ENCODE data around the gene PALD1. TPM values are rescaled to one million over a fixed set of nuclear protein-coding genes. Genes with fewer than 3 reads are reported as not detected.

Gene PALD1
- total RNA-seq, 4 donors from 2014 or later: 1.4 to 5.2 (median 4.0) TPM

DNA sequence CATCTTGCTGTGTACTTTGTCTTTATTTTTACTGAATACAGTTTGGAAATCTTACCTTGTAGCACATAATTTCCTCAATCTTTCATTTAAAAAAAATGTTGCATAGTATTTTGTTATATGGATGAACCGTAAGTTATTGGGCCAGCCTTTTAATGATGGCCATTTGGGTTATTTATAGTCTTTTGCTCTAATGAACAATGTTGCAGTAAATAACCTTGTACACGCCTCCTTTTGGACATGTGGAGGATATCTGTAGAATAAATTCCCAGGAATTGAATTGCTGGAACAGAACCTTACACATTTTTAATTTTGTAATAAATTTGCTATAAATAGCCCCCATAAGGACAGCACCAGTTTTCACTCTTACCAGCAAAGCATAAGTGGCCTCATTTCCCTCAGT is 136.6 kb downstream of the PALD1 start:
- DNase-seq: no peak
- 88 to 95% methylated on average over 2 of the region's 2 CpGs for WGBS, 2 donors (ENCODE audit: low coverage in 1 of 2)
- H3K9me3 ChIP-seq: peaks cover 7 to 8% of the 10 kb centered on the region in 2 donors
- H3K36me3 ChIP-seq: no peaks in the 10 kb centered on the region
- H3K4me3 ChIP-seq: no peak overlapping the region
- intact Hi-C loops (cut with DNase I; ENCODE audit: low total_unique reads): no loop called here
- peaks cover 10% of the 10 kb centered on the region for H3K27me3 ChIP-seq
- H3K4me1 ChIP-seq: peaks cover 0 to 2% (median 0%) of the 10 kb centered on the region in 4 donors
- in situ Hi-C loops (cut with MboI; ENCODE audit: low pct_ligation_motif_present in 1 of 4, low pct_unique_long_range_greater_than_20kb in 1 of 4, low sequenced_read_pairs in 3 of 4): no loop called here
- no peak overlapping the region for H3K27ac ChIP-seq
- TF ChIP-seq, protein P1, sequence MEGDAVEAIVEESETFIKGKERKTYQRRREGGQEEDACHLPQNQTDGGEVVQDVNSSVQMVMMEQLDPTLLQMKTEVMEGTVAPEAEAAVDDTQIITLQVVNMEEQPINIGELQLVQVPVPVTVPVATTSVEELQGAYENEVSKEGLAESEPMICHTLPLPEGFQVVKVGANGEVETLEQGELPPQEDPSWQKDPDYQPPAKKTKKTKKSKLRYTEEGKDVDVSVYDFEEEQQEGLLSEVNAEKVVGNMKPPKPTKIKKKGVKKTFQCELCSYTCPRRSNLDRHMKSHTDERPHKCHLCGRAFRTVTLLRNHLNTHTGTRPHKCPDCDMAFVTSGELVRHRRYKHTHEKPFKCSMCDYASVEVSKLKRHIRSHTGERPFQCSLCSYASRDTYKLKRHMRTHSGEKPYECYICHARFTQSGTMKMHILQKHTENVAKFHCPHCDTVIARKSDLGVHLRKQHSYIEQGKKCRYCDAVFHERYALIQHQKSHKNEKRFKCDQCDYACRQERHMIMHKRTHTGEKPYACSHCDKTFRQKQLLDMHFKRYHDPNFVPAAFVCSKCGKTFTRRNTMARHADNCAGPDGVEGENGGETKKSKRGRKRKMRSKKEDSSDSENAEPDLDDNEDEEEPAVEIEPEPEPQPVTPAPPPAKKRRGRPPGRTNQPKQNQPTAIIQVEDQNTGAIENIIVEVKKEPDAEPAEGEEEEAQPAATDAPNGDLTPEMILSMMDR (IDR thresholded peaks at IDR 0.05): no peak
- TF ChIP-seq POLR2A (IDR thresholded peaks at IDR 0.05) (no peak), POLR2AphosphoS5 (IDR thresholded peaks at IDR 0.05) (no peak), EP300 (IDR thresholded peaks at IDR 0.05; ENCODE audit: low read depth) (no peak)

GRCh38 chr10:70615784-70616522 is 137.4 kb downstream of the PALD1 start:
- Histone ChIP-seq H3K27me3 (peaks cover 10% of the 10 kb centered on the region), H3K9me3 (peaks cover 9 to 11% of the 10 kb centered on the region in 2 donors), H3K36me3 (no peaks in the 10 kb centered on the region), H3K27ac (no peak overlapping the region), H3K4me3 (no peak overlapping the region), H3K4me1 (peaks cover 0 to 2% (median 0%) of the 10 kb centered on the region in 4 donors)
- intact Hi-C loops (cut with DNase I; ENCODE audit: low total_unique reads): no loop called here
- 64 to 73% methylated on average over 7 of the region's 7 CpGs for WGBS, 2 donors (ENCODE audit: low coverage in 1 of 2)
- TF ChIP-seq EP300 (IDR thresholded peaks at IDR 0.05; ENCODE audit: low read depth) (no peak), POLR2AphosphoS5 (IDR thresholded peaks at IDR 0.05) (no peak), POLR2A (IDR thresholded peaks at IDR 0.05) (no peak)
- TF ChIP-seq, protein P1 (IDR thresholded peaks at IDR 0.05): no peak
- in situ Hi-C loops (cut with MboI; ENCODE audit: low pct_ligation_motif_present in 1 of 4, low pct_unique_long_range_greater_than_20kb in 1 of 4, low sequenced_read_pairs in 3 of 4): no loop called here
- no peak for DNase-seq

DNA sequence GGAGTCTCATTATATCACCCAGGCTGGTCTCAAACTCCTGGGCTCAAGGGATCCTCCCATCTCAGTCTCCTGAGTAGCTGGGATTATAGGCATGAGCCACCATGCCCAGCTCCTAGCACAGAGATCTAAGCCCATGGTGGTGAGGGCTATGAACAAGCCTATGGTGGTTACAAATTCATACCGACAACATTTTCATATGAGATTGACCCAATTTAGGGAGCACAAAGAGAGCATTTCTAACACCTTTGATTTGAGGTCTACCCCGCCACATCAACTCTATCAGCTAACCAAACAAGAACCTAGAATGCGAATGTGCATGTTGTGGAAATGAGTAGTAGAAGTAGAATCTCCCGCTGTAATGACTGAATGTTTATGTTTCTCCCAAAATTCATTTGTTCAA is 138.2 kb downstream of the PALD1 start:
- intact Hi-C loops (cut with DNase I; ENCODE audit: low total_unique reads) (no loop called here), in situ Hi-C loops (cut with MboI; ENCODE audit: low pct_ligation_motif_present in 1 of 4, low pct_unique_long_range_greater_than_20kb in 1 of 4, low sequenced_read_pairs in 3 of 4) (no loop called here)
- TF ChIP-seq POLR2A (IDR thresholded peaks at IDR 0.05) (no peak), EP300 (IDR thresholded peaks at IDR 0.05; ENCODE audit: low read depth) (no peak), POLR2AphosphoS5 (IDR thresholded peaks at IDR 0.05) (no peak)
- TF ChIP-seq, protein P1 (IDR thresholded peaks at IDR 0.05): no peak
- no peaks in the 10 kb centered on the region for H3K36me3 ChIP-seq
- 80 to 91% methylated on average over 1 to 4 of the region's 4 CpGs for WGBS, 2 donors (ENCODE audit: low coverage in 1 of 2)
- peaks cover 9 to 11% of the 10 kb centered on the region in 2 donors for H3K9me3 ChIP-seq
- no peak overlapping the region for H3K27ac ChIP-seq
- H3K27me3 ChIP-seq: peaks cover 10% of the 10 kb centered on the region
- no peak overlapping the region for H3K4me3 ChIP-seq
- no peak for DNase-seq
- peaks cover 0 to 2% (median 0%) of the 10 kb centered on the region in 4 donors for H3K4me1 ChIP-seq

Other genes starting within 250 kb of the PALD1 start
- 100 to 1,000 TPM in 2 of 4 donors, 10 to 100 TPM in 2; 14.1 to 113 (median 98.4) TPM for gene PPA1, start 245.3 kb upstream of the PALD1 start, total RNA-seq
- under 1 TPM in 1 of 4 donors, not detected in 3; 0.16 TPM for gene NPFFR1, start 194.8 kb upstream of the PALD1 start, total RNA-seq
- 10 to 100 TPM in 1 of 4 donors, 1 to 10 TPM in 3; 2.8 to 10.5 (median 5.9) TPM for gene LRRC20, start 96.1 kb upstream of the PALD1 start, total RNA-seq
- 100 to 1,000 TPM in 3 of 4 donors, 10 to 100 TPM in 1; 43.6 to 117 (median 110) TPM for gene EIF4EBP2, start 74.6 kb upstream of the PALD1 start, total RNA-seq
- not detected for gene NODAL, start 37.1 kb upstream of the PALD1 start, total RNA-seq
- gene PRF1, start 124.0 kb downstream of the PALD1 start, total RNA-seq: 10 to 100 TPM in 1 of 4 donors, 1 to 10 TPM in 2, under 1 TPM in 1; 0.80 to 12.7 (median 6.0) TPM
- gene ADAMTS14, start 193.7 kb downstream of the PALD1 start, total RNA-seq: 1 to 10 TPM in 2 of 4 donors, under 1 TPM in 2; 0.95 to 3.8 (median 1.4) TPM